HG03378 (cell line): ENCODE results near the gene BRCC3.
"Not testable (repeated sequence)": the region's sequence is repeated elsewhere in the genome, so short reads cannot be mapped to it uniquely, and the experiment has no call there.

ENCODE experiments used
- ATAC-seq: cut with Tn5 transposase; IDR thresholded peaks from one replicate; pipeline ENCODE4 v1.9.1; 2021; ENCODE audit warnings: mild to moderate bottlenecking, moderate library complexity; ENCODE audit not compliant: unreplicated experiment

The BRCC3 gene

GRCh38 chrX:155143959-155144548 lies 72.7 kb downstream of the BRCC3 start:
- ATAC-seq, result no peak

- ATAC-seq, result no peak
Measured at GRCh38 chrX:155144926-155145325, 73.6 kb downstream of the BRCC3 start.

- ATAC-seq, result not testable (repeated sequence)
Measured at GRCh38 chrX:155147612-155148011, 76.3 kb downstream of the BRCC3 start.

GRCh38 chrX:155148166-155148565 lies 76.9 kb downstream of the BRCC3 start:
- ATAC-seq, result not testable (repeated sequence)

- ATAC-seq, result no peak
Measured at GRCh38 chrX:155148724-155149537, 77.6 kb downstream of the BRCC3 start.

- no peak for ATAC-seq
Measured at GRCh38 chrX:155169881-155170280, 98.6 kb downstream of the BRCC3 start.
